ENCODE data around the gene MESP2.

The MESP2 gene, protein sequence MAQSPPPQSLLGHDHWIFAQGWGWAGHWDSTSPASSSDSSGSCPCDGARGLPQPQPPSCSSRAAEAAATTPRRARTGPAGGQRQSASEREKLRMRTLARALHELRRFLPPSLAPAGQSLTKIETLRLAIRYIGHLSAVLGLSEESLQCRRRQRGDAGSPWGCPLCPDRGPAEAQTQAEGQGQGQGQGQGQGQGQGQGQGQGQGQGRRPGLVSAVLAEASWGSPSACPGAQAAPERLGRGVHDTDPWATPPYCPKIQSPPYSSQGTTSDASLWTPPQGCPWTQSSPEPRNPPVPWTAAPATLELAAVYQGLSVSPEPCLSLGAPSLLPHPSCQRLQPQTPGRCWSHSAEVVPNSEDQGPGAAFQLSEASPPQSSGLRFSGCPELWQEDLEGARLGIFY

GRCh38 chr15:89776274-89777072 lies at the start of gene MESP2:
TSS of gene MESP2 (plus strand) at chr15:89776332. CDS start at chr15:89776358, 26 bp downstream.
- DNase-seq: peak; percentile 10

- no peak for DNase-seq
Observed at GRCh38 chr15:89728254-89728653, 47.9 kb upstream of the MESP2 start.

DNA sequence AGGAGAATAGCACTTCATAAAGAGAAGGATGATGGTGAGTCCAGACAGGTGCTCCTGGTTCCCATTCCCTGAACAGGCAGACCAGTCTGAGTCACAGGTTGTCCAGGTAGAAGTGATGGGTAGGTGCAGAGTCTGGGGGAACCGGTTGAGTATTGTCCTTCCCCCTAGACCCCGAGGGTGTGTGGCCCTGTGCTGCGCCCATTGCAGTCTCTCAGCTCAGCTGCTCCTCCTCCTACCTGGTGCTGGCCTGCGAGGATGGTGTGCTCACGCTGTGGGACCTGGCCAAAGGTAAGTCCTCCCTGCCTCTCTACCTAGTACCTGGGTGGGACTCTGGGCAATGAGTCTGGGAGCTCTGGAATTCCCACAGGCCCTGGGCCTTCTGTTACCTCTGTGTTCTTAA lies 44.9 kb upstream of the MESP2 start:
- DNase-seq: no peak

- no peak for DNase-seq
Observed at GRCh38 chr15:89732451-89733172, 43.5 kb upstream of the MESP2 start.

DNA sequence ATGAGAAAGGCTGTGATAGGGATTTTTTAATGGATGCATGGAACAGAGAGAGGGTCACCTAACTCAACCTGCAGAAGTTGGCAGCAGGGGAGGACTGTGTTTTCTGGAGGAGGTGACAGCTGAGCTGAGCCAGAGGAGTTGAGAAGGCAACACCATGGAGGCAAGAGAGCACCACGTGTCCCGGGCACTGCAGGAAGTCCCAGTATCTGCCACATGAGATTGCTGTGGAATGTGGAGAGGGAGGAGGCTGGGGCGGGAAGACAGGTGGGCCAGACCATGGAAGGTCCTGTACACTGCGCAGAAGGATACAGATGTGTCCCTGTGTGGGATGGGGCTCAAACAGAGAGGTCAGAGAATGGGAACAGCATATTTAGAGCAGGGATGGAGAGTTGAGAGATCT lies 40.4 kb upstream of the MESP2 start:
- DNase-seq: no peak

DNA sequence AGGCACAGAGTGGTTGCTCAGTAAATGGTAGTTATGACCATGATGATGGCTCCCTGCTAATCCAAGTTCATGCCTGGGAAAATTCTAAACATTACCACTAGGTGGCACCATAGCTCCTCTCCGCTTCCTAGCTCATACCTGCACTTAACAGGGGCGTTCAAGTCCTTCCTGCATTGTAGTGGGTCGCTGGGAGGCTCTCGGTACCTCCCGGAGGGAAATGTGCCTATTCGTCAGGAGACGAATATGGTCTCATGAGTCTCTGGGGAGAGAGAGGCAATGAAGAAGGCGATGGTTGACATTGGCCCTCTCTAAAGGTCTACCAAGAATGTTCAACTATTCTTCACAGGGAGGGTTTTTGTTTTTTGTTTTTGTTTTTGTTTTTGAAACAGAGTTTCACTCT lies 36.0 kb upstream of the MESP2 start:
- DNase-seq: peak; percentile 58

- no peak for DNase-seq
Observed at GRCh38 chr15:89743011-89743410, 33.1 kb upstream of the MESP2 start.

- DNase-seq: no peak
Observed at GRCh38 chr15:89743594-89743993, 32.5 kb upstream of the MESP2 start.

DNA sequence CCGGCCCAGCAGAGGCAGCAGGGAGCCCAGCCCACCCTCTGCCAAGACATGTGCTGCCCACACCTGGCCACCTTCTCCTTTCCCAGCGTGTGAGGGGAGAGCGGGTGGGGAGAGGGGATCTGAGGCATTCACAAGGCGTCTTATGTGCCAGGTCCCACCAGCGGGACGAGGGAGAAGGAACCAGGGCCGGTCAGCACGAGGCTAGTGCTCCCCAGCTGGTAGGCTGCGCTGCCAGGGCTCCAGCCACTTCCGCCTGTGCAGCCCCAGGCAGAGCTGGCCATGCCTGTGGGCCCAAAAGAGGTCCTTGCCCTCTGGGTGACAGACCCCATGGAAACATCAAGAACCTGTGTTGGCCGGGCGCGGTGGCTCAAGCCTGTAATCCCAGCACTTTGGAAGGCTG lies 31.0 kb upstream of the MESP2 start:
- no peak for DNase-seq

DNA sequence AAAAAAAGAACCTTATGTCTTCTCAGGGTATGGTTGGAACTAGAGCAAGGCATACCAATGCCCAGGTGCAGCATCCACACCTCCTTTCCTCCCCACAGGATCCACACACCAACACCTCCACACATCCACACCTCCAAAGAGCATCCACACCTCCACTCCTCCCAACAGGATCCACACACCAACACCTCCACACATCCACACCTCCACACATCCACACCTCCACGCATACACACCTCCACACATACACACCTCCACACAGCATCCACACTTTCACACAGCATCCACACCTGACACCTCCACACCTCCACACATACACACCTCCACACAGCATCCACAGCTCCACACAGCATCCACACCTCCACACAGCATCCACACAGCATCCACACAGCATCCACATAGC lies 30.4 kb upstream of the MESP2 start:
- no peak for DNase-seq

- DNase-seq: no peak
Observed at GRCh38 chr15:89746386-89746780, 29.7 kb upstream of the MESP2 start.

- DNase-seq: no peak
Observed at GRCh38 chr15:89747708-89748682, 28.1 kb upstream of the MESP2 start.

- no peak for DNase-seq
Observed at GRCh38 chr15:89749054-89749453, 27.1 kb upstream of the MESP2 start.

GRCh38 chr15:89749526-89749925 lies 26.6 kb upstream of the MESP2 start:
- DNase-seq: no peak

- no peak for DNase-seq
Observed at GRCh38 chr15:89749951-89750559, 26.1 kb upstream of the MESP2 start.

- DNase-seq: peak; percentile 72
Observed at GRCh38 chr15:89750560-89751542, 25.3 kb upstream of the MESP2 start, which contains the start of gene MESP1. TSS of gene MESP1 (minus strand) at chr15:89751249. CDS start at chr15:89751231, 18 bp downstream.

- no peak for DNase-seq
Observed at GRCh38 chr15:89751748-89752147, 24.4 kb upstream of the MESP2 start.

DNA sequence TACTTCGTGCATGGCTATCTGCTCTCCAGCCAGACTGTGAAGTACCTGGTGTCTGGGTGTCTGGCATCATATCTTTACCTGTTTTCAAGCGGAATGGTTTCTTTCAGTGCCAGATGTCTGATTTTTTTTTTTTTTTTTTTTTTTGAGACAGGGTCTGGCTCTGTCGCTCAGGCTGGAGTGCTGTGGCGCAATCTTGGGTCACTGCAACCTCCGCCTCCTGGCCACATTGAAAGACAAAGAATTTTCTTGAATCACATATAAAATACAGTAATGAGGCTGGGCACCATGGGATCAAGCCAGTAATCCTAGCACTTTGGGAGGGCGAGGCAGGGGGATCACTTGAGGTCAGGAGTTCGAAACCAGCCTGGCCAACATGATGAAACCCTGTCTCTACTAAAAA lies 22.3 kb upstream of the MESP2 start:
- DNase-seq: no peak

DNA sequence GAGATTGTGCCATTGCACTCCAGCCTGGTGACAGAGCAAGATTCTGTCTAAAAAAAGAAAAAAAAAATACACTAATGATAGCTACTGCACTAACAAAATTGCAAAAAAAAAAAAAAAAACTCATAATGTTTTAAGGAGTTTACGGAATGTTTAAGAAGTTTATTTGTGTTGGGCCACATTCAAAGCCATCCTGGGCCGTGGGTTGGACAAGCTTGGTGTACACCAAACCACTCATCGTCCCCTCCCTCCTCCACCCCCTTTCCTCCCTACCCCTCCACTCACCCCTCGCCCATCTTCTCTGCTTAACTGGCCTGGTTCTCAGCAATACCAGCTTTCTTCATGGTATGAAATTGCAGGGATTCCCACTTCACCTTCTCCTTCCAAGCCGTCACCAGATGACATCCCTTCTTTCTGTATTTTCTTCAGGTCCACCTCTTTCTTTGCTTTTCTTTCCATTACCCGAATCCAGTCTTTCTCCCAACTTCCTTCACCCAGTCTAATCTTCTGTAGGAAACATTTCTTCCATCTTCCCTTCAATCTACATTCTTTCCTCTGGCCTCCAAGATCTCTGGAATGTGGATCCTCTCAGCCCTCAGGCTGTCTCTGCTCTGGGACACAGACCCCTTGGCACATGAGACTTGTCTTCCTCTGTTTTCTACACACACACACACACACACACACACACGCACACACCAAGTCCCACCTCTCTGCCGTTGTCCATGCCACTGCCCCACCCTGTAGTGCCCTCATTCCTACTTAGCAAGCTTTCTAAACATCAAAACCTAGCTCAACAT lies 21.6 kb upstream of the MESP2 start:
- DNase-seq: no peak

DNA sequence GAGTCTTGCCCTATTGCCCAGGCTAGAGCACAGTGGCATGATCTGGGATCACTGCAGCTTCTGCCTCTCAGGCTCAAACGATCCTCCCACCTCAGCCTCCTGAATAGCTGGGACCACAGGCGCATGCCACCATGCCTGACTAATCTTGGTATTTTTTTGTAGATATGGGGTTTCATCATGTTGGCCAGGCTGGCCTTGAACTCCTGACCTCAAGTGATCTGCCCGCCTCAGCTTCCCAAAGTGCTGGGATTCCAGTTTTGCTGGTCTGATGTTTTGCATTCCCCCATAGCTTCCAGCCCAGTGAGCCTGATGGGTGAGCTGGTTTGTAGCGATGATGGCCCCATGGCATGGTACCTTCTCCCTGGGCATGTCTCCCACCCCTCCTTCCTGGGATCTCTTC lies 20.4 kb upstream of the MESP2 start:
- no peak for DNase-seq
